ENCODE data around the gene AMPD3. TPM values are rescaled to one million over a fixed set of nuclear protein-coding genes. Genes with fewer than 3 reads are reported as not detected.

AMPD3 gene
- polyA plus RNA-seq, 1 experiment: 19.6 TPM

DNA sequence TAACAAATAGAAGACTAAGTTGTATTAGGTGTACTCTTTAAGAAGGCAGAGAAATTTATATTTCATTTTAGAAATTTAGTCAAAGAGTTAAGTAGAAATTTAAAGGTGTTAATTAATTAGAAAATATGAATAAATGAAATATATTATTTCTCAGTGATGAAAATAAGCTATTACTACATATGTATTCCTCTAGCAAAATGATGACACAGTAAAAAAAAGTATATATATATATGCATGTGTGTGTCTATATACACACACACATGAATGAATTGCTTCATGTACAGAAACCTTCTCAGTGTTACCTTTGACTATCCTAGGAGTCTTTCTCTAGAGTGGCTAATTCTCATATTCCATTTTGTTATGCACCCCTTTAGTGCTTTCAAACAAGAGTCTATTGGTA lies 78.3 kb downstream of the AMPD3 start:
- TF ChIP-seq, protein P1, sequence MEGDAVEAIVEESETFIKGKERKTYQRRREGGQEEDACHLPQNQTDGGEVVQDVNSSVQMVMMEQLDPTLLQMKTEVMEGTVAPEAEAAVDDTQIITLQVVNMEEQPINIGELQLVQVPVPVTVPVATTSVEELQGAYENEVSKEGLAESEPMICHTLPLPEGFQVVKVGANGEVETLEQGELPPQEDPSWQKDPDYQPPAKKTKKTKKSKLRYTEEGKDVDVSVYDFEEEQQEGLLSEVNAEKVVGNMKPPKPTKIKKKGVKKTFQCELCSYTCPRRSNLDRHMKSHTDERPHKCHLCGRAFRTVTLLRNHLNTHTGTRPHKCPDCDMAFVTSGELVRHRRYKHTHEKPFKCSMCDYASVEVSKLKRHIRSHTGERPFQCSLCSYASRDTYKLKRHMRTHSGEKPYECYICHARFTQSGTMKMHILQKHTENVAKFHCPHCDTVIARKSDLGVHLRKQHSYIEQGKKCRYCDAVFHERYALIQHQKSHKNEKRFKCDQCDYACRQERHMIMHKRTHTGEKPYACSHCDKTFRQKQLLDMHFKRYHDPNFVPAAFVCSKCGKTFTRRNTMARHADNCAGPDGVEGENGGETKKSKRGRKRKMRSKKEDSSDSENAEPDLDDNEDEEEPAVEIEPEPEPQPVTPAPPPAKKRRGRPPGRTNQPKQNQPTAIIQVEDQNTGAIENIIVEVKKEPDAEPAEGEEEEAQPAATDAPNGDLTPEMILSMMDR (IDR thresholded peaks at IDR 0.05; ENCODE audit: low read depth, low read length): no peak
- Histone ChIP-seq H3K27me3 (ENCODE audit: control insufficient read depth, insufficient read depth, low read length) (no peaks in the 10 kb centered on the region), H3K4me3 (ENCODE audit: low read depth, low read length) (no peak overlapping the region), H3K27ac (ENCODE audit: low read depth, low read length) (no peak overlapping the region), H3K9me3 (ENCODE audit: control insufficient read depth, insufficient read depth, low read length) (no peaks in the 10 kb centered on the region)
- DNase-seq (ENCODE audit: low read depth, low spot score): no peak
- ChIA-PET CTCF (interaction anchor here (0.6 to 4.2 kb wide), 5 partner anchors 8 to 213 kb away, joined by 3 to 44 read pairs (median 3); partner anchors contain the start of gene RNF141), POLR2A (no interaction called here)

DNA sequence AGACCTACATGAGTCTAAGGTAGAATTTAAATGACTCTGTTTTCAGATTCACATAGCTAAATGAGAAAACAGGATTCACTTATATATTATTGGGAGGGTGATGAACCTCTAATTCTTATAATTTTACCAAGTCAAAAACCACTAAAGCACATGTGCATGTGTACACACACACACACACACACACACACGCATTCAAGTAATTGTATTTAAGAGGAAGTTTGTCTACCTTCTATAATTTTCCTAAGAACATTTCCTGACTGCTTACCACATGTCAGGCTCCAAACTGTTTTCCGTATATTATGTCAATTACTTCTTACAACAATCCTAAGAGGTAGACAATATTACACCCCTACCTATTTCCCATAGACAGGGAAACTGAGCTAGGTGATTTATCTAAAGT lies 79.3 kb downstream of the AMPD3 start:
- Histone ChIP-seq H3K9me3 (ENCODE audit: control insufficient read depth, insufficient read depth, low read length) (no peaks in the 10 kb centered on the region), H3K27me3 (ENCODE audit: control insufficient read depth, insufficient read depth, low read length) (no peaks in the 10 kb centered on the region), H3K27ac (ENCODE audit: low read depth, low read length) (no peak overlapping the region), H3K4me3 (ENCODE audit: low read depth, low read length) (no peak overlapping the region)
- CTCF ChIA-PET: interaction anchor here (0.6 to 1.4 kb wide), 2 partner anchors 20 to 104 kb away, joined by 3 to 5 read pairs; no protein-coding TSS in a partner anchor
- POLR2A ChIA-PET: no interaction called here
- TF ChIP-seq, protein P1 (IDR thresholded peaks at IDR 0.05; ENCODE audit: low read depth, low read length): no peak
- DNase-seq (ENCODE audit: low read depth, low spot score): no peak

DNA sequence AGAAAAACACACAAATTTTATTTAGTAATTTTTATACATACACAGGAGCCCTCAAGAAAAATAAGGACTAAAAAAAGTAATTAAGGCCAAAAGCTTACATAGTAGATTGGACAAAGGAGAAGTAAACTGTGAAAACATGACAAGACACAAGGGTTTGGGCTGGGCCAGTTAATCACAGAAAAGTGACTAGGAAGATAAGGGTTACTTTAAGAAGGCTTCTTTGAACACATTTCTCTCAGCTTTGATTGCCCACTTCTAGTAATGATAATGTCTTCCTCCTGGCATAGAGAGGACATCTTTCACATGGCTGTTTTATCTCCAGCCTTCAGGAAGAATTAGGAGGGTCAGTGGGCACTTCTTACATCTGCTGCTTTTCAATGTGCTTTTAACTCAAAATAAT lies 82.5 kb downstream of the AMPD3 start:
- CTCF ChIA-PET: interaction anchor here (1.1 to 1.3 kb wide), 3 partner anchors 25 to 132 kb away, joined by 3 to 4 read pairs (median 4); no protein-coding TSS in a partner anchor
- Histone ChIP-seq H3K27me3 (ENCODE audit: control insufficient read depth, insufficient read depth, low read length) (no peaks in the 10 kb centered on the region), H3K9me3 (ENCODE audit: control insufficient read depth, insufficient read depth, low read length) (no peaks in the 10 kb centered on the region; the same call in 1 of the 2 replicates), H3K27ac (ENCODE audit: low read depth, low read length) (no peak overlapping the region), H3K4me3 (ENCODE audit: low read depth, low read length) (no peak overlapping the region)
- DNase-seq (ENCODE audit: low read depth, low spot score): no peak
- POLR2A ChIA-PET: no interaction called here
- TF ChIP-seq, protein P1 (IDR thresholded peaks at IDR 0.05; ENCODE audit: low read depth, low read length): no peak

DNA sequence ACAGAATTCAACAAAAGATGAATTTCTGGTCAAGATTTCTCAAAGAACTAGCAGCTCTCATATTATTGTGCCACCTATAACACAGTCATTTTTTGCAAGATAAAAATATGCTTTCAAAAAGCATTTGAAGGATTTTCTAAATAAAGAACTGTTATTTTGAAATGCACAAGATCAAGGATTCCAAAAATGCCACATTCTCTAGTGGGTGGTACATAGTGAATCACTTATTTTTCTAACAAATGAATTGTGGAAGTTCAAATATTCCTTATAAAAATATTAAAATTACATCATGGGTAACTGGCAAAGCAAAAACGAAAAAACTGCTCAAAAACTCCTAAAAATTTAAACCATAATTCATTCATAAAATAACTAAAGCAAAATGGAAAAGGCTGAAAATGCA lies 83.9 kb downstream of the AMPD3 start:
- TF ChIP-seq, protein P1 (IDR thresholded peaks at IDR 0.05; ENCODE audit: low read depth, low read length): no peak
- ChIA-PET CTCF (interaction anchor here (1.1 kb wide), 1 partner anchor 26 kb away, joined by 4 read pairs; no protein-coding TSS in a partner anchor), POLR2A (no interaction called here)
- H3K27me3 ChIP-seq (ENCODE audit: control insufficient read depth, insufficient read depth, low read length): no peaks in the 10 kb centered on the region
- peaks cover 4% of the 10 kb centered on the region for H3K9me3 ChIP-seq (ENCODE audit: control insufficient read depth, insufficient read depth, low read length)
- no peak for DNase-seq (ENCODE audit: low read depth, low spot score)
- no peak overlapping the region for H3K27ac ChIP-seq (ENCODE audit: low read depth, low read length)
- H3K4me3 ChIP-seq (ENCODE audit: low read depth, low read length): no peak overlapping the region

DNA sequence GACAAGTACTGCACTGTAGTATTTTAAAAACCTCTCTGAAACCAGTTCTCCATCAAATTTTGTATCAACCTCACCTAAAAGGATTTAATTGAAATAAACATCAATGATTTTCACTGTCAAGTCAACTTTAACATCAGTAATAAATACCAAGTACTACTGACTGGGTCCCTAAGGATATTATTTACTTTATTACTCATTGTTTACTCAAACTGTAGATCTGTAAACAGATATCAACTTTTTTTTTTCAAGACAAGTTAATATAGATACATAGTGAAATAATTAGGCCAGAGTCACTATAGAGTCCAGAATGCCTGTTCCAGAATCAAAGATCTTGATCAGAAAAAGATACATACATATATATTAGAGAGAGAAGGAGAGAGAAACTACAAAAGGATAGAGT lies 84.3 kb downstream of the AMPD3 start:
- Histone ChIP-seq H3K27ac (ENCODE audit: low read depth, low read length) (no peak overlapping the region), H3K9me3 (ENCODE audit: control insufficient read depth, insufficient read depth, low read length) (peaks cover 8% of the 10 kb centered on the region), H3K4me3 (ENCODE audit: low read depth, low read length) (no peak overlapping the region; the same call in 1 of the 2 replicates), H3K27me3 (ENCODE audit: control insufficient read depth, insufficient read depth, low read length) (no peaks in the 10 kb centered on the region)
- ChIA-PET CTCF (interaction anchor here (1.6 to 3.9 kb wide), 4 partner anchors 8 to 169 kb away, joined by 5 to 44 read pairs (median 6); no protein-coding TSS in a partner anchor), POLR2A (interaction anchor here (2.1 kb wide), 1 partner anchor 11 kb away, joined by 10 read pairs; no protein-coding TSS in a partner anchor)
- TF ChIP-seq, protein P1 (IDR thresholded peaks at IDR 0.05; ENCODE audit: low read depth, low read length): no peak
- DNase-seq (ENCODE audit: low read depth, low spot score): no peak

Data from AG04450 (cell line).